GM12878 (cell line): ENCODE results near the gene CORO7. TPM values are rescaled to one million over a fixed set of nuclear protein-coding genes. Genes with fewer than 3 reads are reported as not detected.

Source experiments
- ATAC-seq: fragments of 200-7000 bp; cut with Tn5 transposase; 3 replicates; pipeline ENCODE4 v1.9.1; 2020; ENCODE audit warnings: mild to moderate bottlenecking, moderate library complexity
- BruUV-seq: library from RNA; stranded (reverse); fragments of 400-500 nt; replicated peaks from 2 replicates; lab custom pipeline; 2021; lab: Mats Ljungman, UMichigan
- CTCF ChIA-PET: fragments of 300-600 bp; sonication (Branson Sonifier 250); formaldehyde crosslinking; extraction: SDS; loops from one replicate; lab custom pipeline; 2021; ENCODE audit warnings: inconsistent platforms; lab: Yijun Ruan, JAX
- POLR2A ChIA-PET: fragments of 350-600 bp; formaldehyde crosslinking; extraction: SDS; loops from one replicate; lab custom pipeline; 2021; ENCODE audit warnings: inconsistent platforms; lab: Charles Lee
- RAD21 ChIA-PET: fragments of 300-600 bp; sonication (Branson Sonifier 250); formaldehyde crosslinking; loops from one replicate; lab custom pipeline; 2023; ENCODE audit warnings: antibody characterized with exemption; ENCODE audit not compliant: unreplicated experiment; lab: Charles Lee
- SMC1A ChIA-PET: fragments of 300-600 bp; sonication (Branson Sonifier 250); formaldehyde crosslinking; loops from one replicate; lab custom pipeline; 2023; ENCODE audit not compliant: unreplicated experiment, uncharacterized antibody; lab: Charles Lee
- DNase-seq: peaks from one replicate; pipeline ENCODE4 v3.0.0-alpha.2; 2011; ENCODE audit warnings: low read depth, low spot score
- FAIRE-seq: peaks from 3 replicates; lab custom pipeline; 2011; peaks lifted over from hg19 to GRCh38; lab: Jason Lieb, UNC
- H2AFZ ChIP-seq: 2 replicates; pipeline ENCODE4 v1.6.0; 2011; ENCODE audit warnings: low read depth, low read length, control low read depth; ENCODE audit not compliant: control insufficient read depth
- H3K27ac ChIP-seq: 2 replicates; pipeline ENCODE4 v1.5.1; 2011; ENCODE audit warnings: control low read depth; ENCODE audit not compliant: control insufficient read depth, insufficient read depth
- H3K27me3 ChIP-seq, 2 experiments: replicated peaks in 1 of 2; 2 replicates each; pipeline versions ENCODE4 v1.6.0 to v1.6.1; 2011; ENCODE audit warnings: low read length in 1 of 2; ENCODE audit not compliant: control insufficient read depth in 2 of 2, insufficient read depth in 2 of 2
- H3K36me3 ChIP-seq, 2 experiments: 2 replicates each; pipeline ENCODE4 v1.5.1; 2011; ENCODE audit warnings: low read length in 1 of 2; ENCODE audit not compliant: control insufficient read depth in 2 of 2, insufficient read depth in 2 of 2
- H3K4me1 ChIP-seq: 2 replicates; pipeline ENCODE4 v1.6.1; 2011; ENCODE audit warnings: mild to moderate bottlenecking, low read length, moderate library complexity, mixed read lengths; ENCODE audit not compliant: control insufficient read depth, insufficient read depth
- H3K4me2 ChIP-seq: 2 replicates; pipeline ENCODE4 v1.6.0; 2011; ENCODE audit warnings: control low read depth; ENCODE audit not compliant: control insufficient read depth, insufficient read depth
- H3K4me3 ChIP-seq: fragments of 200-600 bp; sonication (generic); 2 replicates; pipeline ENCODE4 v1.5.1; 2016
- H3K79me2 ChIP-seq: 2 replicates; pipeline ENCODE4 v1.6.0; 2011; ENCODE audit warnings: low read length; ENCODE audit not compliant: control insufficient read depth, insufficient read depth
- H3K9ac ChIP-seq: 2 replicates; pipeline ENCODE4 v1.8.0; 2011; ENCODE audit warnings: low read length, control low read depth, mixed read lengths; ENCODE audit not compliant: control insufficient read depth, insufficient read depth
- H3K9me3 ChIP-seq: replicated peaks from 3 replicates; pipeline ENCODE4 v1.5.1; 2011; ENCODE audit warnings: mild to moderate bottlenecking, low read length; ENCODE audit not compliant: control insufficient read depth, insufficient read depth
- H4K20me1 ChIP-seq: 2 replicates; pipeline ENCODE4 v1.6.0; 2011; ENCODE audit not compliant: control insufficient read depth, insufficient read depth
- CREB1 ChIP-seq: IDR thresholded peaks from 2 replicates; pipeline ENCODE4 v1.6.1; 2012; ENCODE audit warnings: low read depth, mild to moderate bottlenecking, inconsistent platforms
- EGR1 ChIP-seq, 2 experiments: IDR thresholded peaks; 1 replicate in 1 of 2; 2 replicates in 1 of 2; pipeline ENCODE4 v1.6.1; 2011 to 2012; ENCODE audit warnings: low read depth in 2 of 2, low read length in 2 of 2, borderline replicate concordance in 1 of 2, mild to moderate bottlenecking in 1 of 2, moderate library complexity in 1 of 2
- KDM1A ChIP-seq: fragments of 200-600 bp; sonication (generic); IDR thresholded peaks from 2 replicates; pipeline ENCODE4 v1.6.1; 2016; ENCODE audit warnings: borderline replicate concordance
- LARP7 ChIP-seq: fragments of 450-650 bp; IDR thresholded peaks from 2 replicates; pipeline ENCODE4 v1.6.1; 2017; ENCODE audit warnings: mild to moderate bottlenecking
- NBN ChIP-seq: fragments of 450-650 bp; IDR thresholded peaks from 2 replicates; pipeline ENCODE4 v1.6.1; 2016
- POLR2A ChIP-seq: IDR thresholded peaks from 2 replicates; pipeline ENCODE4 v1.6.1; 2011; ENCODE audit warnings: low read depth, mild to moderate bottlenecking, low read length
- RAD21 ChIP-seq: IDR thresholded peaks from 2 replicates; pipeline ENCODE4 v1.6.1; 2011; ENCODE audit warnings: mild to moderate bottlenecking, low read depth, low read length, moderate library complexity; ENCODE audit not compliant: insufficient read depth
- SMC3 ChIP-seq: IDR thresholded peaks from 2 replicates; pipeline ENCODE4 v1.6.1; 2011; ENCODE audit warnings: low read length, improper control_type of control experiment, borderline replicate concordance
- YY1 ChIP-seq: IDR thresholded peaks from 2 replicates; pipeline ENCODE4 v1.6.1; 2011; ENCODE audit warnings: low read depth, mild to moderate bottlenecking, low read length
- WGBS: methylation state at CpG from one replicate; pipeline ENCODE4 v1.1.6; 2016; ENCODE audit warnings: low lambda C conversion rate; ENCODE audit not compliant: insufficient replicate concordance, insufficient coverage; ENCODE audit errors: missing lambda C conversion rate; 5-methylcytosine and 5-hydroxymethylcytosine counted together
- in situ Hi-C: fragments of 300-500 bp; cut with MboI; formaldehyde crosslinking; loops from 9 replicates; pipeline ENCODE4 v1.14.3; 2018; ENCODE audit warnings: mixed read lengths
- intact Hi-C: fragments of 100-400 bp; cut with micrococcal nuclease; formaldehyde crosslinking; loops from one replicate; pipeline ENCODE4 v1.14.2; 2022; ENCODE audit not compliant: unreplicated experiment
- polyA plus RNA-seq, 11 experiments: library from polyadenylated mRNA; depleted of rRNA in 4 of 11; unstranded in 6 of 11; stranded (reverse) in 5 of 11; fragments of >200 nt; fragmentation: Nextera tagmentation in 4 of 11; fragmentation: Illumina TruSeq in 1 of 11; extraction: Ambion mirVana in 4 of 11; extraction: Trizol in 1 of 11; gene quantifications; 1 replicate in 1 of 11; 2 replicates in 10 of 11; pipeline versions ENCODE4 v1.2.1 to v1.2.3, GENCODE V29; 2011 to 2016; ENCODE audit warnings: inconsistent platforms in 2 of 11, missing spikeins in 2 of 11, low read depth in 1 of 11
- total RNA-seq, 4 experiments: library from RNA; depleted of rRNA in 3 of 4; stranded (reverse); fragments of >200 nt in 3 of 4; fragmentation: Illumina TruSeq in 1 of 4; extraction: Trizol in 1 of 4; gene quantifications; 2 replicates each; pipeline versions ENCODE4 v1.2.1 to v1.2.3, GENCODE V29; 2013 to 2021
- TF ChIP-seq, protein P1 (sequence below), 3 experiments: IDR thresholded peaks in 2 of 3; conservative IDR thresholded peaks in 1 of 3; 2 replicates each; pipeline ENCODE4 v1.5.1; 2011; ENCODE audit warnings: low read depth in 3 of 3, low read length in 3 of 3, mild to moderate bottlenecking in 3 of 3, control low read depth in 2 of 3, moderate library complexity in 2 of 3, inconsistent platforms in 1 of 3, mixed read lengths in 1 of 3; ENCODE audit not compliant: control insufficient read depth in 2 of 3, insufficient read depth in 1 of 3; ENCODE audit errors: extremely low read depth in 1 of 3

Gene CORO7
- total and polyA plus RNA-seq, 10 of the 15 experiments (the other 5 are each of a cell fraction or from before 2014, with no cell fraction given): 0.64 to 89.2 (median 43.7) TPM

DNA sequence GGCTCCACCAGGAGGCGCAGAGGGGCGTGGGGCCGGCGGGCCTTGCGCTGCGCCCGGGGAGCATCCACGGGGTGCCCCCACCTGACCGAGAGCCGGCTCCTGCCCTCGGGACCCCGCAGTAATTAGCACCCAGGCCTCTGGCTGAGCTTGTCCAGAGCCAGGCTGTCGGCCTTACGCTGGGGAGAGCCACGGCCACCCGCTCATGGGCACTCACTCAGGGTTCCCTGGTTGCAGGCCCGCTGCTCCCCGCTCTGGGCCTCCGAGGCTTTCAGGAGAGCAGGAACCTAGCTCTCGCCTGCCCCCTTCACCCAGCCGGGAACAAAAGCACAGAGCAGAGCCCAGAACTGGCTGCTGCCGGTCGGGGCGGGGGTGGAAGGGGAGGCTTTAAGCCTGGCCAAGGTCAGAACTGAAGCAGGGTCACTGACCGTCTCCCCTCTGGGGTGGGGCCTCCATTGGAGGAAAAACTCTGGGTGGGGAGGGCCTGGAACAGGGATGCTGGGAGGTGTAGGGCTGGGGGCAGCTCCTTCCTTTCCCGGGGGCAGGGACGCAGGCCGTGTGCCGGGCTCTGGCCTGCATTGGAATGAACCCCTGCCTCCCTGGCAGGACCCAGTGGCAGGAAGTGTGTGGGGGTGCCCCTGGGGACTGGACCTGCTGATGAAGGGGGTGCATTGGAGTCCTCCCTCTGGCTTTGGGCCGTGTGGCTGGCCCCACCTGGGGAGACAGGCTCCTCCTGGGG is 88.2 kb downstream of the CORO7 start:
- DNase-seq (no peak), FAIRE-seq (no peak), ATAC-seq (peak; percentile 80)
- ChIA-PET CTCF (interaction anchor here (0.6 to 12.1 kb wide), 14 partner anchors 10 to 391 kb away, joined by 3 to 145 read pairs (median 4); partner anchors contain the start of gene PAM16), RAD21 (interaction anchor here (0.6 to 5.6 kb wide), 6 partner anchors 14 to 74 kb away, joined by 3 to 68 read pairs (median 5); no protein-coding TSS in a partner anchor), SMC1A (interaction anchor here (1.0 to 5.7 kb wide), 4 partner anchors 19 to 40 kb away, joined by 3 to 62 read pairs (median 4); no protein-coding TSS in a partner anchor), POLR2A (interaction anchor here (1.0 kb wide), 2 partner anchors 20 to 43 kb away, joined by 3 to 6 read pairs; no protein-coding TSS in a partner anchor)
- Histone ChIP-seq H3K9ac (peak overlapping the region; percentile 22; the same call in 1 of the 2 replicates), H3K27ac (no peak overlapping the region), H3K4me2 (peak overlapping the region; percentile 26), H3K9me3 (no peaks in the 10 kb centered on the region), H3K4me1 (peaks cover 7% of the 10 kb centered on the region), H2AFZ (peak overlapping the region; percentile 75; the same call in 1 of the 2 replicates), H3K36me3 (no peaks in the 10 kb centered on the region), H3K79me2 (no peaks in the 10 kb centered on the region), H3K4me3 (no peak overlapping the region), H3K27me3 (no peaks in the 10 kb centered on the region), H4K20me1 (no peaks in the 10 kb centered on the region)
- WGBS: 11% methylated on average over 30 of the region's 30 CpGs
- in situ Hi-C loops (no loop called here), intact Hi-C loops (loop anchor here (5.0 kb wide), 1 partner anchor 56 kb away; the partner anchor contains the start of gene TFAP4)
- TF ChIP-seq LARP7: peak; percentile 46; the same call in 1 of the 2 replicates
- 0 out of 2 replicates have a peak, but pooled peaks have one; percentile 25 for TF ChIP-seq YY1
- TF ChIP-seq RAD21: peak; percentile 57
- no peak for TF ChIP-seq KDM1A
- TF ChIP-seq NBN: 0 out of 2 replicates have a peak, but pooled peaks have one; percentile 26
- TF ChIP-seq POLR2A: peak; percentile 35; the same call in 1 of the 2 replicates
- TF ChIP-seq CREB1: no peak
- peak; percentile 35; the same call in 1 of the 2 replicates for TF ChIP-seq SMC3
- TF ChIP-seq EGR1 (IDR thresholded peaks at IDR 0.05; ENCODE audit: borderline replicate concordance in 1 of 2, low read depth in 2 of 2, low read length in 2 of 2): peak in 1 of 2 experiments; percentile 55; a peak in 1 of 3 replicates
- TF ChIP-seq, protein P1, sequence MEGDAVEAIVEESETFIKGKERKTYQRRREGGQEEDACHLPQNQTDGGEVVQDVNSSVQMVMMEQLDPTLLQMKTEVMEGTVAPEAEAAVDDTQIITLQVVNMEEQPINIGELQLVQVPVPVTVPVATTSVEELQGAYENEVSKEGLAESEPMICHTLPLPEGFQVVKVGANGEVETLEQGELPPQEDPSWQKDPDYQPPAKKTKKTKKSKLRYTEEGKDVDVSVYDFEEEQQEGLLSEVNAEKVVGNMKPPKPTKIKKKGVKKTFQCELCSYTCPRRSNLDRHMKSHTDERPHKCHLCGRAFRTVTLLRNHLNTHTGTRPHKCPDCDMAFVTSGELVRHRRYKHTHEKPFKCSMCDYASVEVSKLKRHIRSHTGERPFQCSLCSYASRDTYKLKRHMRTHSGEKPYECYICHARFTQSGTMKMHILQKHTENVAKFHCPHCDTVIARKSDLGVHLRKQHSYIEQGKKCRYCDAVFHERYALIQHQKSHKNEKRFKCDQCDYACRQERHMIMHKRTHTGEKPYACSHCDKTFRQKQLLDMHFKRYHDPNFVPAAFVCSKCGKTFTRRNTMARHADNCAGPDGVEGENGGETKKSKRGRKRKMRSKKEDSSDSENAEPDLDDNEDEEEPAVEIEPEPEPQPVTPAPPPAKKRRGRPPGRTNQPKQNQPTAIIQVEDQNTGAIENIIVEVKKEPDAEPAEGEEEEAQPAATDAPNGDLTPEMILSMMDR (IDR thresholded peaks at IDR 0.05 in 2 of 3, conservative IDR thresholded peaks at IDR 0.05 in 1 of 3; ENCODE audit: control insufficient read depth in 2 of 3, extremely low read depth in 1 of 3, insufficient read depth in 1 of 3, low read depth in 3 of 3, low read length in 3 of 3): peak; percentile 39 to 64 (median 54); a peak in 5 of 6 replicates
- BruUV-seq: no TSS peak
